Hematopoietic multipotent progenitor cell treated with erythropoietin and hydrocortisone succinate and interleukin-3 and kit ligand, for 8 days (in vitro differentiated cells): ENCODE data around the gene CDHR2.
A peak's percentile ranks its signal among the peaks of the same experiment; 100 is the strongest.

Source experiments
- DNase-seq: peaks from one replicate; pipeline ENCODE4 v3.0.0-alpha.2; 2015

CDHR2 gene

GRCh38 chr5:176644878-176645670 is 95.9 kb downstream of the CDHR2 start:
- peak; percentile 72 for DNase-seq
